Activated CD8-positive, alpha-beta memory T cell treated with anti-CD3 and anti-CD28 coated beads for 48 hours (primary cell): ENCODE data around the gene TTLL5.

Experiments used
- DNase-seq, 3 experiments: peaks; one replicate each; pipeline ENCODE4 v3.0.0-alpha.2; 2020; ENCODE audit warnings: low read depth in 2 of 3, low spot score in 2 of 3

Gene TTLL5

GRCh38 chr14:75660630-75661498 is at the start of gene TTLL5, which contains the start of gene ERG28:
Gene TTLL5 (plus strand): TSS chr14:75661246. CDS start chr14:75663150, 1,904 bp downstream.
Gene ERG28 (minus strand): TSS chr14:75660876. CDS start chr14:75657502, 3,374 bp downstream.
- DNase-seq: peak; percentile 88 to 93 (median 88)

GRCh38 chr14:75612157-75612556 is 48.9 kb upstream of the TTLL5 start:
- DNase-seq: no peak

GRCh38 chr14:75614179-75614578 is 46.9 kb upstream of the TTLL5 start:
- no peak for DNase-seq

- DNase-seq: no peak
Observed at GRCh38 chr14:75615200-75615599, 45.8 kb upstream of the TTLL5 start.

GRCh38 chr14:75619548-75619947 is 41.5 kb upstream of the TTLL5 start:
- DNase-seq: no peak

GRCh38 chr14:75625034-75625433 is 36.0 kb upstream of the TTLL5 start:
- no peak for DNase-seq

GRCh38 chr14:75626396-75626795 is 34.6 kb upstream of the TTLL5 start:
- DNase-seq: no peak

- DNase-seq: no peak
Observed at GRCh38 chr14:75626863-75627262, 34.2 kb upstream of the TTLL5 start.

- no peak for DNase-seq
Observed at GRCh38 chr14:75627406-75627805, 33.6 kb upstream of the TTLL5 start.

- no peak for DNase-seq
Observed at GRCh38 chr14:75628816-75629215, 32.2 kb upstream of the TTLL5 start.

- no peak for DNase-seq
Observed at GRCh38 chr14:75630695-75631452, 30.2 kb upstream of the TTLL5 start.

- no peak for DNase-seq
Observed at GRCh38 chr14:75631453-75631831, 29.6 kb upstream of the TTLL5 start.

- DNase-seq: no peak
Observed at GRCh38 chr14:75634848-75635247, 26.2 kb upstream of the TTLL5 start.

- no peak for DNase-seq
Observed at GRCh38 chr14:75636100-75636692, 24.9 kb upstream of the TTLL5 start.

- DNase-seq: no peak
Observed at GRCh38 chr14:75640876-75641275, 20.2 kb upstream of the TTLL5 start.

- DNase-seq: no peak
Observed at GRCh38 chr14:75643985-75644384, 17.1 kb upstream of the TTLL5 start.

GRCh38 chr14:75645056-75645455 is 16.0 kb upstream of the TTLL5 start:
- no peak for DNase-seq

- DNase-seq: no peak
Observed at GRCh38 chr14:75646762-75647161, 14.3 kb upstream of the TTLL5 start.

- DNase-seq: no peak
Observed at GRCh38 chr14:75647640-75648039, 13.4 kb upstream of the TTLL5 start.

GRCh38 chr14:75648066-75648838 is 12.8 kb upstream of the TTLL5 start:
- no peak for DNase-seq

GRCh38 chr14:75649337-75649736 is 11.7 kb upstream of the TTLL5 start:
- DNase-seq: no peak
